ENCODE measurements around the gene MS4A14. TPM values are rescaled to one million over a fixed set of nuclear protein-coding genes. Genes with fewer than 3 reads are reported as not detected.

The MS4A14 gene
- total and polyA plus RNA-seq, 4 donors = 0.06 to 1.1 (median 0.18) TPM

GRCh38 chr11:60348116-60348515 lies 48.1 kb upstream of the MS4A14 start:
- H3K9ac ChIP-seq (ENCODE audit: low read depth in 1 of 2, low read length in 2 of 2) = no peak overlapping the region
- H3K27me3 ChIP-seq (ENCODE audit: control insufficient read depth in 4 of 4, insufficient read depth in 4 of 4, low read length in 3 of 4) = no peaks in the 10 kb centered on the region
- TF ChIP-seq HNF4A (conservative IDR thresholded peaks at IDR 0.05) = no peak
- TF ChIP-seq REST (IDR thresholded peaks at IDR 0.05) = no peak
- no peak for TF ChIP-seq FOXA1 (IDR thresholded peaks at IDR 0.05)
- TF ChIP-seq ZBTB33 (IDR thresholded peaks at IDR 0.05) = no peak
- TF ChIP-seq TAF1 (conservative IDR thresholded peaks at IDR 0.05) = no peak
- TF ChIP-seq YY1 (IDR thresholded peaks at IDR 0.05) = no peak
- TF ChIP-seq SP1 (IDR thresholded peaks at IDR 0.05) = no peak
- TF ChIP-seq NR2F2 (IDR thresholded peaks at IDR 0.05) = no peak
- no peak for TF ChIP-seq RAD21 (IDR thresholded peaks at IDR 0.05)
- TF ChIP-seq CTCF (IDR thresholded peaks at IDR 0.05; ENCODE audit: low read depth, low read length, missing input control) = no peak
- TF ChIP-seq HNF4G (IDR thresholded peaks at IDR 0.05) = no peak
- TF ChIP-seq ATF3 (IDR thresholded peaks at IDR 0.05) = no peak
- TF ChIP-seq RXRA (IDR thresholded peaks at IDR 0.05) = no peak
- TF ChIP-seq EGR1 (IDR thresholded peaks at IDR 0.05; ENCODE audit: low read depth in 2 of 2) = no peak
- no peak for TF ChIP-seq GABPA (IDR thresholded peaks at IDR 0.05 in 1 of 2, conservative IDR thresholded peaks at IDR 0.05 in 1 of 2)
- no peak for TF ChIP-seq JUND (IDR thresholded peaks at IDR 0.05)
- no peak for TF ChIP-seq MAX (IDR thresholded peaks at IDR 0.05)
- no peak for TF ChIP-seq FOXA2 (IDR thresholded peaks at IDR 0.05)
- DNase-seq (ENCODE audit: low spot score) = no peak
- no peaks in the 10 kb centered on the region for H3K9me3 ChIP-seq (ENCODE audit: control insufficient read depth in 4 of 4, low read length in 3 of 4)
- H3K27ac ChIP-seq (ENCODE audit: low read depth in 1 of 2, low read length in 2 of 2) = no peak overlapping the region
- H3K4me1 ChIP-seq (ENCODE audit: control insufficient read depth in 4 of 4, insufficient read depth in 4 of 4, low read length in 3 of 4) = no peaks in the 10 kb centered on the region
- 62% methylated on average over 2 of the region's 2 CpGs for WGBS
- H3K36me3 ChIP-seq (ENCODE audit: control insufficient read depth in 4 of 4, insufficient read depth in 3 of 4, low read depth in 1 of 4, low read length in 3 of 4) = no peaks in the 10 kb centered on the region
- H3K4me3 ChIP-seq (ENCODE audit: low read depth in 1 of 3, low read length in 3 of 3) = no peak overlapping the region

Measured in liver (tissue), 9 donors.